ENCODE data around the gene ABHD17B. TPM values are rescaled to one million over a fixed set of nuclear protein-coding genes. Genes with fewer than 3 reads are reported as not detected.

ABHD17B gene
- total RNA-seq, 2 experiments from 2014 or later: 15.5 to 16.5 TPM

DNA sequence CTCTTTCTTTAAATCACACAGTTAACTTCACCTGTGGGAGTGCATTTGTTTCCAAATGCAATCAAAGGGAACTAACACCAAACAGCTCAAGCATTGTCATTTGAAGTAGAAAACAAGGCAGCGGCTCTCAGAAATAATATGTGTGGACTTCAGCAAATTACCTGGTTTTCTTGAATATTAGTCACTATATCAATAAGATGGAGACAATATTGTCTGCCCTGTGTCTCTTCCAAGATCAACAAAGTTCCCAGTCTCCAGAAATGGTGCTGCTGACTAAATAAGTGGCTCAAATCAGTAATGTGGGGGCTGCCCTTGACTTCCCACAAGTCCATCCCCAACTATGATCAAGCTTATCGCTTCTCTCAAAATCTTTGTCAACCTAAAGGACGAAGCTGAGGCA lies 89.6 kb downstream of the ABHD17B start:
- CTCF ChIA-PET: interaction anchor here (0.9 to 7.0 kb wide), 4 partner anchors 15 to 203 kb away, joined by 3 to 105 read pairs (median 6); no protein-coding TSS in a partner anchor
- H3K27ac Mint-ChIP-seq: no peak overlapping the region

DNA sequence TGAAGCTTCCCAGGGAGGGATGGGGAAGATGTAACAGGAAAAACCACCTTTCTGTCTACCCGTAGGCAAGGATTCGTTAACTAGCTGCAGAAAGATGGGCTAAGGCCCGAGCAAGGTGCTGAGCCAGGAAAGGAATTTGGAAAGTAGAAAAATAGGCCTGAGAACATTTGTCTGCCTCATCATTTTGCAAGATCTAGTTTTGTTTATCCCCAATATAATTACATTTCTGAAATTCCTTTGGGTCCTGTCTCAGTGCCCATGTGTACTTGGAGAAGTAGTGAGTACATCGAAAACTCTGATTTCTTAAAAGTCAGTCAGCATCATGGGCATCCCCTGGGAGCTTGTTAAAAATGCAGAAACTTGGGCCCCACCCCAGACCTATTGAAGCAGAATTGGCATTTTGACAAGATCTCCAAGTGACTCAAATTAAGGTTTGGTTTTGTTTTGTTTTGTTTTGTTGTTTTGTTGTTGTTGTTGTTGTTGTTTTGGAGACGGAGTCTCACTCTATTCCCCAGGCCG lies 90.5 kb downstream of the ABHD17B start:
- Mint-ChIP-seq H3K9me3 (no peaks in the 10 kb centered on the region), H3K4me3 (no peak overlapping the region), H3K36me3 (ENCODE audit: low read depth) (no peaks in the 10 kb centered on the region), H3K27ac (no peak overlapping the region), H3K4me1 (ENCODE audit: low read depth) (peaks cover 16% of the 10 kb centered on the region), H3K27me3 (no peaks in the 10 kb centered on the region)
- POLR2A ChIA-PET: no interaction called here
- no peak for DNase-seq
- CTCF ChIA-PET: interaction anchor here (0.7 to 7.0 kb wide), 16 partner anchors 10 to 215 kb away, joined by 3 to 105 read pairs (median 6); no protein-coding TSS in a partner anchor
- intact Hi-C loops (cut with micrococcal nuclease): no loop called here
- TF ChIP-seq, protein P1, sequence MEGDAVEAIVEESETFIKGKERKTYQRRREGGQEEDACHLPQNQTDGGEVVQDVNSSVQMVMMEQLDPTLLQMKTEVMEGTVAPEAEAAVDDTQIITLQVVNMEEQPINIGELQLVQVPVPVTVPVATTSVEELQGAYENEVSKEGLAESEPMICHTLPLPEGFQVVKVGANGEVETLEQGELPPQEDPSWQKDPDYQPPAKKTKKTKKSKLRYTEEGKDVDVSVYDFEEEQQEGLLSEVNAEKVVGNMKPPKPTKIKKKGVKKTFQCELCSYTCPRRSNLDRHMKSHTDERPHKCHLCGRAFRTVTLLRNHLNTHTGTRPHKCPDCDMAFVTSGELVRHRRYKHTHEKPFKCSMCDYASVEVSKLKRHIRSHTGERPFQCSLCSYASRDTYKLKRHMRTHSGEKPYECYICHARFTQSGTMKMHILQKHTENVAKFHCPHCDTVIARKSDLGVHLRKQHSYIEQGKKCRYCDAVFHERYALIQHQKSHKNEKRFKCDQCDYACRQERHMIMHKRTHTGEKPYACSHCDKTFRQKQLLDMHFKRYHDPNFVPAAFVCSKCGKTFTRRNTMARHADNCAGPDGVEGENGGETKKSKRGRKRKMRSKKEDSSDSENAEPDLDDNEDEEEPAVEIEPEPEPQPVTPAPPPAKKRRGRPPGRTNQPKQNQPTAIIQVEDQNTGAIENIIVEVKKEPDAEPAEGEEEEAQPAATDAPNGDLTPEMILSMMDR (IDR thresholded peaks at IDR 0.05): no peak
- ATAC-seq: no peak

More for the DNA sequence above, 89.6 kb downstream of the ABHD17B start:
- ATAC-seq: no peak
- peaks cover 14% of the 10 kb centered on the region for H3K4me1 Mint-ChIP-seq (ENCODE audit: low read depth)
- TF ChIP-seq, protein P1 (IDR thresholded peaks at IDR 0.05): no peak
- no peak overlapping the region for H3K4me3 Mint-ChIP-seq
- no peak for DNase-seq
- intact Hi-C loops (cut with micrococcal nuclease): no loop called here
- no peaks in the 10 kb centered on the region for H3K36me3 Mint-ChIP-seq (ENCODE audit: low read depth)
- POLR2A ChIA-PET: no interaction called here
- H3K9me3 Mint-ChIP-seq: no peaks in the 10 kb centered on the region
- H3K27me3 Mint-ChIP-seq: no peaks in the 10 kb centered on the region

DNA sequence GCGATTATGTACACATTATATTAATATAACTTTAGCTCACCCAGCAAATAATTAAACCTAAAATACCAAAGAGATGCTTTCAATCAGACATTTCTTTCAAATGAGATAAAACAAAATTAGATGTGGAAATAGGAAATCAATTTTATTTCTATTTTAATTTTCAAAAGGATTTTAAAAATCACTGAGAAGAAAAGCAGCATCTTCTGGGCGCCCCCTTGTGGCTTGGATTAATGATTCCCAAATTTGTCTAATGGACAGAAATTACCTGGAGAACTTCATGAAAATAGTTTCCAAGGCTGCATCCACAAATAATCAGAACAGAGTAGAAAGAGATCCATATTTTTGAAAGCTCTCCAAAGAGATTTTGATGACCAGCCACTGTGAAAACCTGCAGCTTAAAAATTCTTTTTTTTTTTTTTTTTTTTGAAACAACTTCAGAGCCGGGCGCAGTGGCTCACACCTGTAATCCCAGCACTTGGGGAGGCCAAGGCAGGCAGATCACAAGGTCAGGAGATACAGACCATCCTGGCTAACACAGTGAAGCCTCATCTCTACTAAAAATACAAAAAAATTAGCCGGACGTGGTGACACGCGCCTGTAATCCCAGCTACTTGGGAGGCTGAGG lies 91.8 kb downstream of the ABHD17B start:
- CTCF ChIA-PET: interaction anchor here (0.7 to 7.0 kb wide), 49 partner anchors 8 to 534 kb away, joined by 3 to 105 read pairs (median 5); partner anchors contain the start of genes ABHD17B and C9orf85
- no peak overlapping the region for H3K4me3 Mint-ChIP-seq
- no peaks in the 10 kb centered on the region for H3K36me3 Mint-ChIP-seq (ENCODE audit: low read depth)
- POLR2A ChIA-PET: interaction anchor here (0.7 kb wide), 1 partner anchor 80 kb away, joined by 3 read pairs; no protein-coding TSS in a partner anchor
- intact Hi-C loops (cut with micrococcal nuclease): loop anchor here (2.0 to 5.0 kb wide), 2 partner anchors 93 to 214 kb away; partner anchors contain the start of genes ABHD17B and C9orf85
- DNase-seq: peak; percentile 61
- H3K9me3 Mint-ChIP-seq: no peaks in the 10 kb centered on the region
- TF ChIP-seq, protein P1 (IDR thresholded peaks at IDR 0.05): peak; percentile 91
- no peak for ATAC-seq
- peaks cover 16% of the 10 kb centered on the region for H3K4me1 Mint-ChIP-seq (ENCODE audit: low read depth)
- H3K27ac Mint-ChIP-seq: no peak overlapping the region
- H3K27me3 Mint-ChIP-seq: no peaks in the 10 kb centered on the region

DNA sequence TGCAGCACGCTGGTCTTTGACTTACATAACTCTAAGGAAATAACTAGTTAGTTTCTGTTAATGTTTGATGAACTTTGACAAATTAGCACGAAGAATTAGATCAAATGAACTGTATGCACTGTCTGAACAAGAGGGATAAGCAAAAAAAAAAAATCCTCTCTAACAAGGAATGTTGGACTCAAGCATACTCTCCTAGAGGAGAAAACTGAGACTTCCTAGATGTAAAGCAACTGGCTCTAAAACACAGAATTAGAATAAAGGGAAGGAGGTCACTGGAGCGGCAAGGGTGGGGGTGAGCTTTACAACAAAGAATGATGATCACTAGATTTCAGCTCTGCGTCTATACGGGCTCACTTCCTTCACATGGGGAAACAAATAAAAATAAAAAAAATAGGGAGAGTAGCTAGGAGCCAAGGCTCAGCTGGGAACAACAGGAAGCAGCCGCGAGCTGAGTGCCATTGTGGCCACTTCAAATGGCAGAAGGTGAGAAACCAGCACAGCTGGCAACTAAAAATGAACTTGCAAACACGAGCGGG lies 94.0 kb downstream of the ABHD17B start:
- CTCF ChIA-PET: interaction anchor here (1.0 to 7.0 kb wide), 9 partner anchors 10 to 531 kb away, joined by 3 to 105 read pairs (median 5); no protein-coding TSS in a partner anchor
- no peaks in the 10 kb centered on the region for H3K36me3 Mint-ChIP-seq (ENCODE audit: low read depth)
- H3K4me3 Mint-ChIP-seq: no peak overlapping the region
- peaks cover 16% of the 10 kb centered on the region for H3K4me1 Mint-ChIP-seq (ENCODE audit: low read depth)
- no peaks in the 10 kb centered on the region for H3K9me3 Mint-ChIP-seq
- H3K27me3 Mint-ChIP-seq: no peaks in the 10 kb centered on the region
- TF ChIP-seq, protein P1 (IDR thresholded peaks at IDR 0.05): no peak
- POLR2A ChIA-PET: no interaction called here
- no peak overlapping the region for H3K27ac Mint-ChIP-seq
- ATAC-seq: no peak
- DNase-seq: no peak
- intact Hi-C loops (cut with micrococcal nuclease): loop anchor here (5.0 kb wide), 1 partner anchor 95 kb away; the partner anchor contains the start of genes ABHD17B and C9orf85

Other genes starting within 250 kb of the ABHD17B start
- gene CEMIP2, start 142.7 kb downstream of the ABHD17B start, total RNA-seq: 10 to 100 TPM; 58.7 to 63.5 TPM
- gene C9orf85, start 446 bp upstream of the ABHD17B start, total RNA-seq: 1 to 10 TPM; 7.6 to 8.9 TPM
- not detected for gene C9orf57, start 149.4 kb upstream of the ABHD17B start, total RNA-seq
- not detected for gene GDA, start 238.2 kb upstream of the ABHD17B start, total RNA-seq

All from activated CD8-positive, alpha-beta T cell treated with anti-CD3 and anti-CD28 coated beads for 36 hours (primary cell).